ENCODE measurements around the gene PAGR1. TPM values are rescaled to one million over a fixed set of nuclear protein-coding genes. Genes with fewer than 3 reads are reported as not detected.
A peak's percentile ranks its signal among the peaks of the same experiment; 100 is the strongest.

Gene PAGR1
- total RNA-seq, 6 experiments from 2014 or later: 8.5 to 26.1 (median 11.5) TPM

GRCh38 chr16:29860218-29860617, 44.3 kb downstream of the PAGR1 start:
- WGBS (ENCODE audit: insufficient coverage, low coverage, low lambda C conversion rate, missing lambda C conversion rate): 87% methylated on average over 9 of the region's 9 CpGs
- ATAC-seq: no peak
- H3K27ac ChIP-seq: peak overlapping the region in 2 of 3 donors; percentile 99 to 100
- no peaks in the 10 kb centered on the region for H3K27me3 ChIP-seq
- DNase-seq: no peak
- no peak overlapping the region for H3K4me3 ChIP-seq
- TF ChIP-seq CTCF (IDR thresholded peaks at IDR 0.05): no peak
- no peak for TF ChIP-seq POLR2A (IDR thresholded peaks at IDR 0.05)
- intact Hi-C loops (cut with DNase I): no loop called here
- H3K4me1 ChIP-seq: peaks cover 0 to 31% (median 12%) of the 10 kb centered on the region in 4 donors
- H3K36me3 ChIP-seq: peaks cover 4 to 12% (median 12%) of the 10 kb centered on the region in 4 donors
- H3K9me3 ChIP-seq: no peaks in the 10 kb centered on the region

- peaks cover 4 to 12% (median 12%) of the 10 kb centered on the region in 4 donors for H3K36me3 ChIP-seq
- DNase-seq (no peak), ATAC-seq (peak in 2 of 4 donors; percentile 2)
- intact Hi-C loops (cut with DNase I): no loop called here
- H3K27ac ChIP-seq: peak overlapping the region; percentile 96 to 100 (median 99)
- no peaks in the 10 kb centered on the region for H3K9me3 ChIP-seq
- H3K4me3 ChIP-seq: peak overlapping the region; percentile 93 to 99 (median 99)
- peak in 1 of 4 donors; percentile 3 for TF ChIP-seq CTCF (IDR thresholded peaks at IDR 0.05)
- no peak for TF ChIP-seq POLR2A (IDR thresholded peaks at IDR 0.05)
- 3% methylated on average over 20 of the region's 27 CpGs for WGBS (ENCODE audit: insufficient coverage, low coverage, low lambda C conversion rate, missing lambda C conversion rate)
- H3K4me1 ChIP-seq: peaks cover 0 to 31% (median 12%) of the 10 kb centered on the region in 4 donors
- no peaks in the 10 kb centered on the region for H3K27me3 ChIP-seq
These were observed 46.5 kb downstream of the PAGR1 start for GRCh38 chr16:29862383-29862883.

- peak; percentile 92 to 95 (median 93) for ATAC-seq
- H3K4me1 ChIP-seq: peaks cover 0 to 30% (median 12%) of the 10 kb centered on the region in 4 donors
- no peaks in the 10 kb centered on the region for H3K27me3 ChIP-seq
- no peaks in the 10 kb centered on the region for H3K9me3 ChIP-seq
- peaks cover 4 to 12% (median 12%) of the 10 kb centered on the region in 4 donors for H3K36me3 ChIP-seq
- peak within 1 kb of the TSS; percentile 96 to 100 (median 99) for H3K27ac ChIP-seq
- peak; percentile 93 to 95 (median 94) for DNase-seq
- TF ChIP-seq POLR2A (IDR thresholded peaks at IDR 0.05) (peak; percentile 56), CTCF (IDR thresholded peaks at IDR 0.05) (peak; percentile 39 to 75 (median 50))
- H3K4me3 ChIP-seq: peak within 1 kb of the TSS; percentile 93 to 99 (median 99)
- intact Hi-C loops (cut with DNase I): no loop called here
- WGBS (ENCODE audit: insufficient coverage, low coverage, low lambda C conversion rate, missing lambda C conversion rate): 0% methylated on average over 25 of the region's 57 CpGs
These were observed 47.1 kb downstream of the PAGR1 start, which contains the start of gene CDIPT for GRCh38 chr16:29862884-29863668. TSS of gene CDIPT (minus strand) at chr16:29863226. CDS start at chr16:29862857, 369 bp downstream.

- peak overlapping the region in 1 of 3 donors; percentile 99 for H3K4me3 ChIP-seq
- H3K27ac ChIP-seq: no peak overlapping the region
- ATAC-seq: no peak
These were observed 47.7 kb downstream of the PAGR1 start for GRCh38 chr16:29863669-29863984.

More at GRCh38 chr16:29863669-29863984, 47.7 kb downstream of the PAGR1 start:
- WGBS (ENCODE audit: insufficient coverage, low coverage, low lambda C conversion rate, missing lambda C conversion rate): 20% methylated on average over 5 of the region's 16 CpGs
- DNase-seq: no peak
- intact Hi-C loops (cut with DNase I): no loop called here
- TF ChIP-seq CTCF (IDR thresholded peaks at IDR 0.05) (no peak), POLR2A (IDR thresholded peaks at IDR 0.05) (no peak)
- no peaks in the 10 kb centered on the region for H3K27me3 ChIP-seq
- peaks cover 4 to 12% (median 10%) of the 10 kb centered on the region in 4 donors for H3K36me3 ChIP-seq
- H3K4me1 ChIP-seq: peaks cover 0 to 25% (median 12%) of the 10 kb centered on the region in 4 donors
- H3K9me3 ChIP-seq: no peaks in the 10 kb centered on the region

Measured in right lobe of liver (tissue), 6 donors.